Right lobe of liver (tissue), 6 donors: Measurements from ENCODE around the gene PNMA6A. TPM values are rescaled to one million over a fixed set of nuclear protein-coding genes. Genes with fewer than 3 reads are reported as not detected.
"Not testable (repeated sequence)": the region's sequence is repeated elsewhere in the genome, so short reads cannot be mapped to it uniquely, and the experiment has no call there.

ENCODE experiments used
- ATAC-seq, 4 donors: fragments of 200-7000 bp; cut with Tn5 transposase; one replicate each; pipeline ENCODE4 v1.9.1; 2020; ENCODE audit warnings: mild to moderate bottlenecking in 4 of 4, moderate library complexity in 4 of 4
- DNase-seq, 3 donors: peaks; one replicate each; pipeline ENCODE4 v3.0.0-alpha.2; 2020
- H3K27ac ChIP-seq, 3 donors: fragments of 200-600 bp; one replicate each; pipeline ENCODE4 v1.8.0; 2022
- H3K27me3 ChIP-seq, 2 donors: fragments of 200-600 bp; one replicate each; pipeline ENCODE4 v1.8.0; 2022
- H3K36me3 ChIP-seq, 4 donors: fragments of 200-600 bp; sonication (generic) in 1 of 4; one replicate each; pipeline versions ENCODE4 v1.5.1 to v1.8.0; 2017 to 2022; ENCODE audit warnings: control low read depth in 1 of 4
- H3K4me1 ChIP-seq, 4 donors: fragments of 200-600 bp; sonication (generic) in 1 of 4; one replicate each; pipeline versions ENCODE4 v1.5.1 to v1.8.0; 2017 to 2022; ENCODE audit warnings: control low read depth in 1 of 4
- H3K4me3 ChIP-seq, 3 donors: fragments of 200-600 bp; one replicate each; pipeline ENCODE4 v1.8.0; 2022
- H3K9me3 ChIP-seq, 4 donors: fragments of 200-600 bp; sonication (generic) in 1 of 4; one replicate each; pipeline versions ENCODE4 v1.5.1 to v1.8.0; 2017 to 2022; ENCODE audit warnings: control low read depth in 1 of 4
- POLR2A ChIP-seq: fragments of 450-650 bp; IDR thresholded peaks from one replicate; pipeline ENCODE4 v1.6.1; 2017; ENCODE audit warnings: antibody characterized with exemption, mild to moderate bottlenecking
- WGBS: methylation state at CpG from one replicate; pipeline ENCODE4 v1.1.6; 2018; ENCODE audit warnings: low coverage, low lambda C conversion rate; ENCODE audit not compliant: insufficient coverage; ENCODE audit errors: missing lambda C conversion rate; 5-methylcytosine and 5-hydroxymethylcytosine counted together
- intact Hi-C, 2 donors: fragments of 100-400 bp; cut with DNase I; formaldehyde crosslinking; loops; one replicate each; pipeline versions ENCODE4 v1.11.2 to v1.14.1; 2022
- total RNA-seq, 6 experiments: library from RNA; depleted of rRNA in 2 of 6; stranded (reverse); fragments of >200 nt in 2 of 6; fragmentation: NEBNext Ultra II Directional in 3 of 6; extraction: Animal tissue kit (Norgen Biotek cat#: 25700) in 3 of 6; gene quantifications; one replicate each; pipeline versions ENCODE4 v1.1.0 to v1.2.4, GENCODE V29; 2016 to 2023
- TF ChIP-seq, protein P1 (sequence below), 4 donors: fragments of 200-600 bp in 3 of 4; fragments of 450-650 bp in 1 of 4; IDR thresholded peaks; one replicate each; pipeline versions ENCODE4 v1.5.1 to v1.8.0; 2016 to 2022; ENCODE audit warnings: antibody characterized with exemption in 4 of 4, mild to moderate bottlenecking in 2 of 4
- donor health status: DM: no; HTN: yes; CAD: no.
- donor health status: DM: no; HTN: no; CAD: no.
- donor health status: DM: no; HTN: no; CAD: no.
- donor health status: DM: no; HTN: yes; CAD: no.
- donor health status: DM: no; HTN: yes; CAD: no.

The PNMA6A gene
- total RNA-seq, 6 experiments from 2014 or later, result 2.4 to 22.5 (median 7.1) TPM

DNA sequence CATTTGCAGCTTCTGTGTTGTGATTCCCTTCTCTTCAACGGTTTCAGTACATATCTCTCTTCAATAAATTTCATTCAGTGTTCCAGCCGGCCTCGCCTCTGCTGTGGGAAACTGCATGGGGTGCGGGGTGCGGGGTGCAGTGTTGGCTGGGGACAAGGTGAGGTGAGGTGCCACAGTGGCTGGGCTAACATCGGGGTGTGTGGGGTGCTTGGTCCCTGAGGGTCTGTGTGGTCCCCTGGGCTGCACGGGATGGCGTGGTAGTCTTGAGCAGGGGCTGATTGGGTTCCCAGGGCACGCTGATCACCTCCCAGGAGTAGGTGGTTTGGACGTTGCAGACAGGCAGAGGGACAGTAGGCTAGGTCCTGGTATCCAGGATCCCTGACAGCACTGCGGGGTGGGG is 2.7 kb downstream of the PNMA6A start:
- no peaks in the 10 kb centered on the region for H3K9me3 ChIP-seq
- DNase-seq, result no peak
- no peak for ATAC-seq
- no peaks in the 10 kb centered on the region for H3K27me3 ChIP-seq
- H3K36me3 ChIP-seq, result no peaks in the 10 kb centered on the region
- intact Hi-C loops, result no loop called here
- H3K4me1 ChIP-seq, result no peaks in the 10 kb centered on the region
- 71% methylated on average over 3 of the region's 11 CpGs for WGBS
- no peak overlapping the region for H3K27ac ChIP-seq
- TF ChIP-seq, protein P1, sequence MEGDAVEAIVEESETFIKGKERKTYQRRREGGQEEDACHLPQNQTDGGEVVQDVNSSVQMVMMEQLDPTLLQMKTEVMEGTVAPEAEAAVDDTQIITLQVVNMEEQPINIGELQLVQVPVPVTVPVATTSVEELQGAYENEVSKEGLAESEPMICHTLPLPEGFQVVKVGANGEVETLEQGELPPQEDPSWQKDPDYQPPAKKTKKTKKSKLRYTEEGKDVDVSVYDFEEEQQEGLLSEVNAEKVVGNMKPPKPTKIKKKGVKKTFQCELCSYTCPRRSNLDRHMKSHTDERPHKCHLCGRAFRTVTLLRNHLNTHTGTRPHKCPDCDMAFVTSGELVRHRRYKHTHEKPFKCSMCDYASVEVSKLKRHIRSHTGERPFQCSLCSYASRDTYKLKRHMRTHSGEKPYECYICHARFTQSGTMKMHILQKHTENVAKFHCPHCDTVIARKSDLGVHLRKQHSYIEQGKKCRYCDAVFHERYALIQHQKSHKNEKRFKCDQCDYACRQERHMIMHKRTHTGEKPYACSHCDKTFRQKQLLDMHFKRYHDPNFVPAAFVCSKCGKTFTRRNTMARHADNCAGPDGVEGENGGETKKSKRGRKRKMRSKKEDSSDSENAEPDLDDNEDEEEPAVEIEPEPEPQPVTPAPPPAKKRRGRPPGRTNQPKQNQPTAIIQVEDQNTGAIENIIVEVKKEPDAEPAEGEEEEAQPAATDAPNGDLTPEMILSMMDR (IDR thresholded peaks at IDR 0.05), result no peak
- TF ChIP-seq POLR2A, result no peak
- no peak overlapping the region for H3K4me3 ChIP-seq

- no peak overlapping the region for H3K27ac ChIP-seq
- H3K36me3 ChIP-seq, result no peaks in the 10 kb centered on the region
- no peaks in the 10 kb centered on the region for H3K9me3 ChIP-seq
- no peaks in the 10 kb centered on the region for H3K4me1 ChIP-seq
- no peaks in the 10 kb centered on the region for H3K27me3 ChIP-seq
- intact Hi-C loops, result no loop called here
- DNase-seq (no peak), ATAC-seq (no peak)
- WGBS, result no CpG with 5 or more reads among the region's 14 CpGs
- no peak overlapping the region for H3K4me3 ChIP-seq
- TF ChIP-seq, protein P1 (IDR thresholded peaks at IDR 0.05), result no peak
- TF ChIP-seq POLR2A, result no peak
Observed at GRCh38 chrX:153075366-153075765, 3.1 kb downstream of the PNMA6A start.

DNA sequence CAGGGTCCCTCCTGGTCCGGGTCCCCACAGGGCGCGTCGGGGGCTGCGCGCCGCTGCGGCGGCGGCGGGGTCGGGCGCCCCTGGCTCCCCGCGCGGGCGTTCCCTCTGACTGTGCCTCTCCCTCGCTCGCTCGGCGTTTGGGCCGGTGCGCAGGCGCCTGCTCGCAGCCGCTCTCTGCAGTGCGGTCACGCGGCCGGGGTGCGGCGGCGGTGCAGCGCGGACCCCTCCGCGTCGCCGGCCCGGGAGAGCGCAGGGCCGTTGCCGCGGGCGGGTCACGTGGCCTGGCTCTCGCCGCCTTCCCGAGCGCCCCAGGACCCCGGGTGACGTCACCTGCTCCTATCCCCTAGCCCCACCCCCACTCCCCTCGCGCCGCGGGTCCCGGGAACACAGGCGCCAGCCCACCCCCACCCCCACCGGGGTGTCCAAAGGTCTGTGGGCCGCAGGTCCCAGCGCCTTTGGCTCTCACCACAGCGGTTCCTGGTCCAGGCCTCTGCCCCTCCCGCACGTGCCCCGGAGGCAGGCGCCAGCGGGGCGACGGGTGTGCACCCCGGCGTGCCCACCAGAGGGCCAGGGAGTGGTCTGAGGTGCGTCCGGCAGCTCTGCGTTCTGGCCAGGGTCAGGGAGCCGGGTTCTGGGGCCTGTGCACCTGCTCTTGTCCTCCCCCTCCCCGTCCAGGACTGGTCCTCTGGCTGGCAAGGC is 5.3 kb downstream of the PNMA6A start:
- H3K36me3 ChIP-seq, H3K9me3 ChIP-seq, intact Hi-C loops, H3K4me1 ChIP-seq, H3K4me3 ChIP-seq, H3K27ac ChIP-seq, DNase-seq, H3K27me3 ChIP-seq: not testable (repeated sequence)
- peak; percentile 53 to 75 (median 66) for ATAC-seq
- WGBS, result no CpG with 5 or more reads among the region's 76 CpGs

DNA sequence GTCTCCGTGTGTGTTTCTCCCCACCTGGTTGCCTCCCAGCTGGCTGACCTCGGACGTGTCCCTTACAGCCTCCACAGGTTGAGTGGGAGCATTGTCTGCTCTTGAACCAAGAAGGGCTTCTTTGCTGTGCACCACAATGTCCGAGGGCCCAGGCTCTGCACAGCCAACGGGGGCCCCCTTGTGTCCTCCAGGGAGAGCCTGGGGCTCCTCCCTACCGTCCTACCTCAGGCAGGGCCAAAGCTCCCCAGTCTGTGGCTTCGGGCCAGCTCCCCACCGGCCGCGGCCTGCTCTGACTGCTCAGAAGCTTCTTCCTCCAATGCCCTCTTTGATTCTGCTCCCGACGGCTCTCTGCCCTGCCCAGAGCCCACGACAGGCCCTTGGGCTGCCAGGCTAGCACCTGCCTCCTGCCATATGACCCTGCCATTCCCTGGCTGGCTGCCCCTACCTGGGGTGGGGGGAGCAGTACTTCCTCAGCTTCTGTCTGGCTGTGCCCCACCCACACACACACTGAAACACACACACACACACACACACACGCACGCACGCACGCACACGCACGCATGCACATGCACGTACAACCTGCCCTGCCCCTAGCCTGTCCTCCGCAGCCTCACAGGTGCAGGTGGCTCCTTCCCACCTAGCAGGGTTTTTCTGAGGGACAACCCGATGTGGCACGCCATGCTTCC is 11.1 kb downstream of the PNMA6A start:
- WGBS, result 51% methylated on average over 5 of the region's 23 CpGs
- H3K4me1 ChIP-seq, DNase-seq, H3K36me3 ChIP-seq, ATAC-seq, H3K4me3 ChIP-seq, intact Hi-C loops, H3K9me3 ChIP-seq, H3K27me3 ChIP-seq, H3K27ac ChIP-seq: not testable (repeated sequence)

DNA sequence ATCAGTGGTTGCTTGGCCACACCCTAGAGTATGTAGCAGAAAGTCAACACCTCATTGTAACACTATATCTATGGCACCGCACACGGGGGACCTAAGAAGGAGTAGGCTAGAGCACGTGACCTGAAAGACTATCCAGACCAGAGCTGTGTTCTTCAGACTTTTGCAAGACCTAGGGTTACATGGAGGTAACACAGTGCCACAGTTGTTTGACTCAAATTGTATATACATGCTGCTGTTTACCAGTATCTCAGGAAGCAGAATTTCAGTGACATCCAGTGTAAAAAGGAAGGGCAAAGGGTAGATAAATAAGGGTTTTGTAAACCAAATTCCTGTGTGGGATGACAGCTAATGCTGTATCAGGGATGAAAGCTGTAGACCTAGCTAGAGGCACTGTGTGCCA is 30.2 kb downstream of the PNMA6A start:
- 61% methylated on average over 3 of the region's 3 CpGs for WGBS
- no peak overlapping the region for H3K27ac ChIP-seq

GRCh38 chrX:153104959-153105358 is 32.7 kb downstream of the PNMA6A start:
- H3K27me3 ChIP-seq, H3K27ac ChIP-seq, H3K9me3 ChIP-seq, H3K4me1 ChIP-seq, ATAC-seq, H3K36me3 ChIP-seq, H3K4me3 ChIP-seq, DNase-seq, intact Hi-C loops: not testable (repeated sequence)
- WGBS, result 27% methylated on average over 1 of the region's 1 CpG

More for the DNA sequence above, 30.2 kb downstream of the PNMA6A start:
- intact Hi-C loops, result no loop called here
- peak; percentile 36 for TF ChIP-seq POLR2A
- TF ChIP-seq, protein P1 (IDR thresholded peaks at IDR 0.05), result no peak
- no peaks in the 10 kb centered on the region for H3K27me3 ChIP-seq
- no peaks in the 10 kb centered on the region for H3K36me3 ChIP-seq
- H3K4me3 ChIP-seq, result no peak overlapping the region
- H3K9me3 ChIP-seq, result no peaks in the 10 kb centered on the region
- DNase-seq, result no peak
- peaks cover 0 to 6% (median 1%) of the 10 kb centered on the region in 4 donors for H3K4me1 ChIP-seq
- ATAC-seq, result peak; percentile 69 to 83 (median 78)

GRCh38 chrX:153106092-153106801 is 34.0 kb downstream of the PNMA6A start:
- intact Hi-C loops, result not testable (repeated sequence)
- ATAC-seq, result peak; percentile 77 to 87 (median 82)

GRCh38 chrX:153110735-153111134 is 38.5 kb downstream of the PNMA6A start:
- H3K27me3 ChIP-seq, H3K27ac ChIP-seq, DNase-seq, intact Hi-C loops, H3K9me3 ChIP-seq, H3K4me3 ChIP-seq, H3K36me3 ChIP-seq, H3K4me1 ChIP-seq: not testable (repeated sequence)
- ATAC-seq, result peak; percentile 17 to 80 (median 40)
- WGBS, result no CpG with 5 or more reads among the region's 2 CpGs

More at GRCh38 chrX:153106092-153106801, 34.0 kb downstream of the PNMA6A start:
- H3K27me3 ChIP-seq, H3K9me3 ChIP-seq, H3K4me1 ChIP-seq, DNase-seq, H3K4me3 ChIP-seq, H3K36me3 ChIP-seq, H3K27ac ChIP-seq: not testable (repeated sequence)
- WGBS, result 20% methylated on average over 1 of the region's 12 CpGs
